A673 (cell line): ENCODE results near the gene STX18. TPM values are rescaled to one million over a fixed set of nuclear protein-coding genes. Genes with fewer than 3 reads are reported as not detected.
A peak's percentile ranks its signal among the peaks of the same experiment; 100 is the strongest.

ENCODE experiments used
- BruUV-seq: library from RNA; stranded (reverse); fragments of 400-500 nt; replicated peaks from 2 replicates; lab custom pipeline; 2021; lab: Mats Ljungman, UMichigan
- CTCF ChIA-PET: fragments of 300-600 bp; sonication (Branson Sonifier 250); formaldehyde crosslinking; loops from one replicate; lab custom pipeline; 2022; ENCODE audit warnings: antibody characterized with exemption; lab: Charles Lee
- POLR2A ChIA-PET: fragments of 300-600 bp; sonication (Branson Sonifier 250); formaldehyde crosslinking; loops from one replicate; lab custom pipeline; 2022; ENCODE audit warnings: antibody characterized with exemption; ENCODE audit not compliant: low non-redundant PET; lab: Charles Lee
- DNase-seq: peaks from one replicate; pipeline ENCODE4 v3.0.0-alpha.2; 2015; ENCODE audit warnings: low spot score
- H3K27ac ChIP-seq: fragments of 200-600 bp; sonication (generic); 2 replicates; pipeline ENCODE4 v1.5.1; 2016; ENCODE audit warnings: mixed run types, low read depth, mild to moderate bottlenecking, mixed read lengths, antibody characterized with exemption, low read length; ENCODE audit not compliant: poor library complexity, severe bottlenecking
- H3K27me3 ChIP-seq: fragments of 200-600 bp; sonication (generic); replicated peaks from 2 replicates; pipeline ENCODE4 v1.6.1; 2017; ENCODE audit warnings: mixed run types, low read depth, mild to moderate bottlenecking, mixed read lengths, antibody characterized with exemption, low read length; ENCODE audit not compliant: insufficient read depth, poor library complexity
- H3K36me3 ChIP-seq: fragments of 200-600 bp; sonication (generic); 2 replicates; pipeline ENCODE4 v1.6.1; 2016; ENCODE audit warnings: mixed run types, mild to moderate bottlenecking, mixed read lengths, antibody characterized with exemption, low read length; ENCODE audit not compliant: insufficient read depth, poor library complexity, severe bottlenecking
- H3K4me1 ChIP-seq: fragments of 200-600 bp; sonication (generic); 2 replicates; pipeline ENCODE4 v1.6.1; 2017; ENCODE audit warnings: mixed run types, mild to moderate bottlenecking, mixed read lengths, antibody characterized with exemption, low read length; ENCODE audit not compliant: insufficient read depth, poor library complexity, severe bottlenecking
- H3K4me3 ChIP-seq: fragments of 200-600 bp; sonication (generic); 2 replicates; pipeline ENCODE4 v1.5.1; 2016; ENCODE audit warnings: low read depth, mixed run types, mild to moderate bottlenecking, mixed read lengths, low read length; ENCODE audit not compliant: poor library complexity, severe bottlenecking
- H3K9me3 ChIP-seq: fragments of 200-600 bp; sonication (generic); 2 replicates; pipeline ENCODE4 v1.6.1; 2016; ENCODE audit warnings: mixed run types, low read depth, mild to moderate bottlenecking, mixed read lengths, antibody characterized with exemption, low read length; ENCODE audit not compliant: poor library complexity, severe bottlenecking
- EZH2 ChIP-seq: fragments of 200-600 bp; sonication (generic); IDR thresholded peaks from 2 replicates; pipeline ENCODE4 v1.6.1; 2017; ENCODE audit warnings: borderline replicate concordance, low read depth, mild to moderate bottlenecking, mixed read lengths, antibody characterized with exemption, low read length; ENCODE audit not compliant: poor library complexity, severe bottlenecking
- intact Hi-C: fragments of 100-400 bp; cut with micrococcal nuclease; formaldehyde crosslinking; loops from one replicate; pipeline ENCODE4 v1.10.0; 2022; ENCODE audit not compliant: unreplicated experiment
- total RNA-seq: library from RNA; stranded (reverse); gene quantifications from 2 replicates; pipeline ENCODE4 v1.2.3, GENCODE V29; 2021
- TF ChIP-seq, protein P1 (sequence below): fragments of 300-800, 200-600 bp; sonication (generic); conservative IDR thresholded peaks from 2 replicates; pipeline ENCODE4 v1.5.1; 2017; ENCODE audit warnings: low read depth, mild to moderate bottlenecking, antibody characterized with exemption, low read length, moderate library complexity, mixed read lengths

Gene STX18
- total RNA-seq, 1 experiment from 2014 or later: 34.3 TPM

DNA sequence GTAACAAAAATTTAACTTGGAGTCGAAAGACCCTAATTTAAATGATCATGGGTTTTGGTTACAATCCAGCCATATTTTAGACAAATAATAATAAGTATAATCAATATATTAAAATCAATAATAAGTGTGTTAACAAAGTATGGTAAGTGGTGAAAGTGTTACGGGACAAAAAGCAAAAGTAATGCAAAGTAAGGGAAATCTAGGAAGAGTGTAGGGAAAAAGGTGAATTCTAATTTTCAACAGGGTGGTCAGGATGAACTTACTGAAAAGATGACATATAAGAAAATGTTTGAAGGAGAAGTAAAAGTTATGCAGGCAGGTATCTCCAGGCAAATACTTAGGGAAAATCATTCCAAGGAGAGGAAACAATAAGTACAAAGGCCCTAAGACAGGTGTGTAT, 32.3 kb downstream of the STX18 start:
- H3K4me1 ChIP-seq: peaks cover 2% of the 10 kb centered on the region
- TF ChIP-seq EZH2: no peak
- TF ChIP-seq, protein P1, sequence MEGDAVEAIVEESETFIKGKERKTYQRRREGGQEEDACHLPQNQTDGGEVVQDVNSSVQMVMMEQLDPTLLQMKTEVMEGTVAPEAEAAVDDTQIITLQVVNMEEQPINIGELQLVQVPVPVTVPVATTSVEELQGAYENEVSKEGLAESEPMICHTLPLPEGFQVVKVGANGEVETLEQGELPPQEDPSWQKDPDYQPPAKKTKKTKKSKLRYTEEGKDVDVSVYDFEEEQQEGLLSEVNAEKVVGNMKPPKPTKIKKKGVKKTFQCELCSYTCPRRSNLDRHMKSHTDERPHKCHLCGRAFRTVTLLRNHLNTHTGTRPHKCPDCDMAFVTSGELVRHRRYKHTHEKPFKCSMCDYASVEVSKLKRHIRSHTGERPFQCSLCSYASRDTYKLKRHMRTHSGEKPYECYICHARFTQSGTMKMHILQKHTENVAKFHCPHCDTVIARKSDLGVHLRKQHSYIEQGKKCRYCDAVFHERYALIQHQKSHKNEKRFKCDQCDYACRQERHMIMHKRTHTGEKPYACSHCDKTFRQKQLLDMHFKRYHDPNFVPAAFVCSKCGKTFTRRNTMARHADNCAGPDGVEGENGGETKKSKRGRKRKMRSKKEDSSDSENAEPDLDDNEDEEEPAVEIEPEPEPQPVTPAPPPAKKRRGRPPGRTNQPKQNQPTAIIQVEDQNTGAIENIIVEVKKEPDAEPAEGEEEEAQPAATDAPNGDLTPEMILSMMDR: no peak
- BruUV-seq: no TSS peak

DNA sequence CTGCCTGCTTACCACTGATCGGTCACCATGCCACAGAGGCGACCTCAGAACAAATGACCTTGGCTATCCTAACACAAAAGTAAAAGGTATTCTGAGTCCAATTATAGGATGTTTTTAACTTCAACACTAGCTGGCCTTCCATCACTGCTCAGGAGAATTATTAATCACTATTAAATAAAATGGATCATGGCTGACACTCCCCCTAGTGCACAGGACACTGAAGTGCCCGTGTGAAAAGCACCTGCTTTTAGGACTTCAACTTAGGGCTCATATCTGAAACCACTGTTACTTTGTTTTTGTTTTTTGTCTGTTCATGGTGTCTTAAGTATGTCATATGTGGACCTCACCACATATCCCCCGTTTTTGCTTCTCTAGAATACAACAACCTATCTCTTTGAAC, 33.9 kb downstream of the STX18 start:
- H3K4me3 ChIP-seq: no peak overlapping the region
- no peak for TF ChIP-seq EZH2
- TF ChIP-seq, protein P1: peak; percentile 56
- H3K36me3 ChIP-seq: no peaks in the 10 kb centered on the region
- intact Hi-C loops: no loop called here
- H3K4me1 ChIP-seq: peaks cover 9% of the 10 kb centered on the region
- DNase-seq: peak; percentile 9
- no peaks in the 10 kb centered on the region for H3K9me3 ChIP-seq
- POLR2A ChIA-PET: no interaction called here
- no peak overlapping the region for H3K27ac ChIP-seq
- CTCF ChIA-PET: interaction anchor here (0.7 kb wide), 1 partner anchor 416 kb away, joined by 8 read pairs; no protein-coding TSS in a partner anchor
- H3K27me3 ChIP-seq: no peaks in the 10 kb centered on the region
- BruUV-seq: no TSS peak

More for the DNA sequence above, 32.3 kb downstream of the STX18 start:
- Histone ChIP-seq H3K36me3 (no peaks in the 10 kb centered on the region), H3K27me3 (no peaks in the 10 kb centered on the region), H3K9me3 (no peaks in the 10 kb centered on the region), H3K27ac (no peak overlapping the region), H3K4me3 (no peak overlapping the region)
- POLR2A ChIA-PET: no interaction called here
- intact Hi-C loops: no loop called here
- DNase-seq: no peak
- CTCF ChIA-PET: no interaction called here

DNA sequence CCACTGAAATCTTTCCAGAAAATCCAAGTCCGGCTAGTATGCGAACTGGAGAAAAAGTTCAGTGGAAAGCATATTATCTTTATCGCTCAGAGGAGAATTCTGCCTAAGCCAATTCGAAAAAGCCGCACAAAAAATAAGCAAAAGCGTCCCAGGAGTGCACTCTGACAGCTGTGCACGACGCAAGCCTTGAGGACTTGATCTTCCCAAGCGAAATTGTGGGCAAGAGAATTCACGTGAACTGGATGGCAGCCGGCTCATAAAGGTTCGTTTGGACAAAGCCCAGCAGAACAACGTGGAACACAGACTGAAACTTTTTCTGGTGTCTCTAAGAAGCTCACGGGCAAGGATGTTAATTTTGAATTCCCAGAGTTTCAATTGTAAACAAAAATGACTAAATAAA, 34.4 kb downstream of the STX18 start:
- TF ChIP-seq EZH2: no peak
- TF ChIP-seq, protein P1: no peak
- ChIA-PET CTCF (interaction anchor here (0.7 kb wide), 1 partner anchor 417 kb away, joined by 8 read pairs; no protein-coding TSS in a partner anchor), POLR2A (no interaction called here)
- Histone ChIP-seq H3K27me3 (no peaks in the 10 kb centered on the region), H3K4me3 (no peak overlapping the region), H3K4me1 (peaks cover 14% of the 10 kb centered on the region), H3K36me3 (no peaks in the 10 kb centered on the region), H3K9me3 (no peaks in the 10 kb centered on the region), H3K27ac (no peak overlapping the region)
- no peak for DNase-seq
- BruUV-seq: no TSS peak
- intact Hi-C loops: no loop called here
